CD4-positive, alpha-beta T cell treated with Interleukin-21 for 1 hour (primary cell): ENCODE results near the gene ANKRD34C.

Experiments used
- DNase-seq: peaks from one replicate; pipeline ENCODE4 v3.0.0-alpha.2; 2020

The ANKRD34C gene

GRCh38 chr15:79282371-79283251, at the start of gene ANKRD34C:
Gene ANKRD34C, plus strand, starts transcription at chr15:79282722. Its CDS starts 10,563 bp downstream, at chr15:79293285.
- DNase-seq, result no peak

- no peak for DNase-seq
Observed at GRCh38 chr15:79233236-79233635, 49.3 kb upstream of the ANKRD34C start.

GRCh38 chr15:79240036-79240435, 42.5 kb upstream of the ANKRD34C start:
- DNase-seq, result no peak

- DNase-seq, result no peak
Observed at GRCh38 chr15:79243723-79244122, 38.8 kb upstream of the ANKRD34C start.

GRCh38 chr15:79244876-79245275, 37.6 kb upstream of the ANKRD34C start:
- no peak for DNase-seq

GRCh38 chr15:79248183-79248582, 34.3 kb upstream of the ANKRD34C start:
- DNase-seq, result no peak

GRCh38 chr15:79257454-79257853, 25.1 kb upstream of the ANKRD34C start:
- DNase-seq, result no peak

- no peak for DNase-seq
Observed at GRCh38 chr15:79261836-79262235, 20.7 kb upstream of the ANKRD34C start.

GRCh38 chr15:79265167-79265566, 17.4 kb upstream of the ANKRD34C start:
- no peak for DNase-seq

- DNase-seq, result no peak
Observed at GRCh38 chr15:79265987-79266579, 16.4 kb upstream of the ANKRD34C start.

GRCh38 chr15:79283252-79284048, 928 bp downstream of the ANKRD34C start:
- DNase-seq, result peak; percentile 3

- DNase-seq, result no peak
Observed at GRCh38 chr15:79290642-79291275, 8.2 kb downstream of the ANKRD34C start.

- no peak for DNase-seq
Observed at GRCh38 chr15:79292011-79292410, 9.5 kb downstream of the ANKRD34C start.

- no peak for DNase-seq
Observed at GRCh38 chr15:79294075-79294474, 11.6 kb downstream of the ANKRD34C start.

- no peak for DNase-seq
Observed at GRCh38 chr15:79296583-79296982, 14.1 kb downstream of the ANKRD34C start.

- DNase-seq, result no peak
Observed at GRCh38 chr15:79299126-79299840, 16.8 kb downstream of the ANKRD34C start.

- DNase-seq, result no peak
Observed at GRCh38 chr15:79299841-79300235, 17.3 kb downstream of the ANKRD34C start.

- DNase-seq, result no peak
Observed at GRCh38 chr15:79307251-79307650, 24.7 kb downstream of the ANKRD34C start.

GRCh38 chr15:79308874-79309273, 26.4 kb downstream of the ANKRD34C start:
- no peak for DNase-seq

- no peak for DNase-seq
Observed at GRCh38 chr15:79310612-79310984, 28.1 kb downstream of the ANKRD34C start.

GRCh38 chr15:79310985-79311900, 28.7 kb downstream of the ANKRD34C start, which contains the start of gene TMED3:
Gene TMED3, plus strand, starts transcription at chr15:79311112. Its CDS starts 138 bp downstream, at chr15:79311250.
- DNase-seq, result peak; percentile 85
